NK-92 (cell line): ENCODE data around the gene ADTRP.

Experiments used
- DNase-seq: peaks from one replicate; lab custom pipeline; 2025; ENCODE audit not compliant: unreplicated experiment; lab: John Stamatoyannopoulos, UW

Gene ADTRP

DNA sequence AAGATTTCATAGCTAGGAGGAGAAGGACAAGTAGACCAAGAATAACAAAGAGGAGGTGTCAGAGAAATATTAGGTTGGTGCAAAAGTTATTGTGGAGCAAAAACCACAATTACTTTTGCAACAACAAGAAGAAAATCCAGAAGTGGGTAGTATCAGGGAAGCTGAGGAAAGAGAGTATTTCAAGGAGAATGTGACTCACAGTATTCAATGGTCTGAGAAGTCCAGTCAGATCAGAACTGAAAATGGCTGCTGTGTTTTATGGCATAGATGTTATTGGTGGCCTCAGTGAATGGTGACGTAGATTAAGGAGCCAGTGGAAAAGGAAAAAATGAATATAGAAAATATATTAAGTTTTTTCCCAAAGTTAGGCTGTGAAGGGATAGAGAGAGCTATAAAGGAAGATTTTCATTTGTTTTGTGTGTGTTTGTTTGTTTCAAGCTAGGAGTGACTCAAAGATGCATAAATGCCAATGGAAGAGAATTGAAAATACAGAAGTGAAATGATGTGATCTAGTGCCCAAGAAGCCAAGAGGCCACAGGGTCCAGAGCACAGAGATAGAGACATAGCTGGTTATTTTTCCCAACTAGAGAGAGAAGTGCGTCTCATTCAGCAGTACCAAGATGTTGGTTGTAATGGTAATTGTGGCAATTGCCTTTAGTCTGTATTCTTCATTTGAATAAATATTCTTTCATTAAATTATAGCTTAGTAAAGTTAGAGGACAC is 112.8 kb downstream of the ADTRP start:
- DNase-seq = no peak
